GM21576 (cell line): ENCODE data around the gene SLC4A1.

Experiments
- ATAC-seq: cut with Tn5 transposase; IDR thresholded peaks from one replicate; pipeline ENCODE4 v1.9.1; 2021; ENCODE audit warnings: mild to moderate bottlenecking, moderate library complexity; ENCODE audit not compliant: unreplicated experiment

The SLC4A1 gene

DNA sequence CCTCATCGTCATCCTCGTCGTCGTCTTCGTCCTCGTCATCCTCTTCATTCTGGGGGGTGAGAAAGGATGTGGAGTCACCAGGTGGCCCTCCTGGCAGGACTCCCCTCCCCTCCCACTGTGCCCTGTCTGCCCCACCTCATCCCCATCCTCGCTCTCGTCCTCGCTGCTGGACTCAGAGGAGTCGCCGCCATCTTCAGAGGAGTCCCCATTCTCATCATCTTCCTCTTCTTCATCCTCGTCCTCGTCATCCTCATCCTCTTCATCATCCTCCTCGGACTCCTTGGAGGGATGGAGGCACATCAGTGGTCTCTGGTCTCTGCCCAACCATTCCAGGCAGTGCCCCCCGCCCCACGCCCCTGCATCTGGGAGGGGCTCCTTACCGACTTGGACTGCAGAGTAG lies 60.6 kb downstream of the SLC4A1 start:
- no peak for ATAC-seq

DNA sequence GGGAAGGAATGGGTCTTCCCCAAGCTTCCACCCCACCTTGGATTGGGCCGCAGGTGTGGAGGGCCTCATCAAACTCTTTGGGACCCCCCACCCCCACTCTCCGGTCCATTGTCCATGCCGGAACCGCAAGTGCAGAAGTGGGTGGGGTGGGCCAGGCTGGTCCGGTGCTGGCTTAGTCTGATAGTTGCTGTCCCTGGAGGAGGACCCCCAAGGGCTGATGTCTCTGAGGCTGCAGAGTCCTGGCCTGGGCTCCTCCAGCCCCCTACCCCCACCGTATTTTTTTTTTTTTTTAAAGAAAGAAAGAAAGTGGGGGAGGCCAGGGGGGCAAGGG lies 61.1 kb downstream of the SLC4A1 start:
- ATAC-seq: no peak

DNA sequence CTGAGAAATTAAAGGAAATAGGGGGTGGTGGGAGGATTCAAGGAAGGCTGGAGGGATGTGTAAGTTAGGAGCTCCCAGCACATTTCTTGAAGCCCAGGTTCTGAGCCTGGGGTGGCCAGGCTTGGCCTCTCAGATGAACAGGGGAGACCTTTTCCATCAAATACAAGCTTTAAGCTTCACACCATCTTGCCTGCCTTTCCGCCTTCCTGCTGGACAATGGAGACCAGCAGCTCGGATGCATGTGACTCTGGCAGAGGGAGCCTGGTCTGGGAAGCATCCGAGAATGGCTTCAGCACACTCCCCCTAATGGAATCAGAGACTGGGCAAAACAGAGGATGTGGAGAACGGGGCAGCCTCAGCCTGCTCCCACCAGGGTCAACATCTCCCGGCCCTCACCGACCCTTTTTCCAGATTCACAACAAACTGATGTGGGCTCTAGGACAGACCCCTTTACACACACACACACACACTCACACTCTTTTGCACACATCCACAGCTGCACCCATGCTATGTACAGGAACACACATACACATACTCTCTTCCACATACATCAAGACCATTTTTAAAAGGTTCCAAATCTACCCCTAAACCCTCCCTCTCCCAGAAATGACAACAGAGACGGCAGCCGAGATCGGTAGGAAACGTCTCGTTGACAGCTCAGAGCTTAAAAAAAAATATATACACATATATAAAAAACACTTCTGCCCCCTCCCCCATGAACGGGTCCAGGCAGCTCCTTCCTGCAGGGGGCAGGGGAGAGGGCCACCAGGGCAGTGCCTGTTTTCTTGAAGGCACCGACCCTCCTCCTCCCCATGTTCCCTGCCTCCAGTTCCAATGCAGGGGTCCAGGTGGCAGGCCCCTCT lies 61.7 kb downstream of the SLC4A1 start:
- no peak for ATAC-seq

DNA sequence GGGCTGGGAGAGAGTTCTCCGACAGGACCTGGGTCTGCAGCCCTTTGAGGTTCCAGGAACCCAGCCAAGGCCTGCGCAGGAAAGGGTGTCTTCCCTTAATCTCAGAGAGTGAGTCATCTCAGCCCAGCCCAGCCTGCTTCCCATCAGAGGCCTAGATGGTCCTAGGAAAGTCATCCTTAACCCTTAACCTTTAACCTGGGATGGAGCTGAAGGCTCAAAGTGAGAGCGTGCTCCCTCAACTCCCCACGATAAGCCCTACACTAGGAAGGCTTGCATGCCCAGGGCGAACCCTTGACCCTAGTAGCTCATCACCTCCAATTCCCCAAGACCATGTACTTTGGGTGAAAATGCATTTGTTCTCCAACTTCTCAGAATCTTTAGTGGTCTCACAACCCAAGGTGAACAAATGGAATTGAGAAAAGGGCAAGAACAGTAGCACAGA lies 63.5 kb downstream of the SLC4A1 start:
- ATAC-seq: no peak

DNA sequence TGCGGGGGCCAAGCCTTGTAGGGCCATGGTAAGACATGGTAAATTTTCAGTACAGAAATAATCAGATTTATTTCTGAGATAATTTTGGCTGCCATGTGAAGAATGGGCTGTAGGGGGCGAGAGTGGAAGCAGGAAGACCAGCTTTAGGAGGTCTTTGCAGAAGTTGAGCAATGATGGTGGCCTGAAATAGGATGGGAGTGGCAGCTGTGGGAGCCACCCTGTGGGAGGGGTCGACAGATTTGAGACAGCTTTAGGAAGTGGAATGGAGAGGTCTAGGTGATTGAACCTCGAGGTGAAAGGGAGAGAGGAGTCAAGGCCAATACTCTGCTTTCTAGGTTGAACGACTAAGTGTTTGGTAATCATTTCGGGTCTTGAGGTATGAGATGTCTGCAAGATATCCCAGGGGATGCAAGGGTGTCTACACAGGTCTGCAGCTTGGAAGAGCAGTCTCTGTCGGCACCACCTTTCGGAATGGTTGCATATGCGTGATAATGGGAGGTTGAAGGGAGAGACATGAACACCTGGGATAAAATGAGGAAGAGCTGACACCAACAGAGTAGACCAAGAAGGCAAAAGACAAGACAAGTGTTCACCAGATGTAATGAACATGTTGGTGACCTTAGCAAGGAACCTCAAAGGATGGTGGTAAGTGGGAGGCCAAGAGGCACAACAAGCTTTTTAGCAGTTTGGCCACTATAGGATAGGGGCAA lies 64.0 kb downstream of the SLC4A1 start:
- no peak for ATAC-seq

DNA sequence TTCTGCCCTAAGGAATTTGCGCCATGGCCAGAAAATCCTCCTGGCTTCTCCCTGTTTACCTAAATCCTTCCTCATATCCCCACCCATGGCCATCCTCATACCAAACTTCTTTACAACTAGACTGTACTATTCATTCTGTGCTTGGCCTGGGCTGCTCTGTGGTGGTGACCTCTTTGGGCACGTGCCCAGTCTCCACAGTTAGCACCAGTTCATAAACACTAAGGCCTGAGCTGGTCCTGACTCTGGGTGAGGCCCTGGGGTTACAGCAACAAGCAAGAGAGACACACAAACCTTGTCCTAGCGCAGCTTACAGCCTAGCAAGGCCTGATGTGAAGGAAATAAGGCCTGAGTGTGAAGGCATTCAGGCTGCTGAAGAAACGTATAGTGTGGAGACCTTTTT lies 65.2 kb downstream of the SLC4A1 start:
- no peak for ATAC-seq

DNA sequence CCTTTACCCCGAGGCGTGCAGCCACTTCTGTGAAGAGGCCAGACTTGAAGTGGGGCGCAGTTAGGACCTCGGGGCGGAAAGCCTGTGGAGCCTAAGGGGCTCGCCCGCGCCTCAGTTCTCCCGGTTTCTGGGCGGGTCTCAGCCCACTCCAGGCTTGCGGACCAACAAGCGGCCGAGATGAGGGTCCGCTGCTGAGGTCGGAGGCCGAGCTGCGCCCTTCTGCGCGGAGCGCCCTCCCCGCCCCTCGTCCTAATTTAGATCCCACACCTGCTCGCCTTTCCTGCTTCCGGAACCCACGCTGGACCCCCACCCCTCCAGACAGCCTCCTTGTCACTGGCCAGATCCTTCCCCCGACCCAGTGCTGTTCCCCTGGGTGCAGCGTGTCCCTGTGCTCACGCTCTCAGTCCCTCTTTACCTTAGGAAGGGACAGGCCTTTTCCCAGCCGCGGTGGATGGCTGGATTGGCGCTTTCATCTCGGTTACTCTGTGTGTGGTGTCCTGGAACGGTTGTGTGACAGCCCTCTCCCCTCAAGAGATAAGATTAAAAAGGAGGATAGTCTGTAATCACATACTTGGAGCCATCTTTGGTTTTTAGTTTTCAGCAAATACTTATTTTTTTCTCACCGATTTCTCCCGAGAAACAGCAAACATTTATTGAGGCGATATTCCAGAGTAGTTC lies 67.3 kb downstream of the SLC4A1 start:
- ATAC-seq: no peak

DNA sequence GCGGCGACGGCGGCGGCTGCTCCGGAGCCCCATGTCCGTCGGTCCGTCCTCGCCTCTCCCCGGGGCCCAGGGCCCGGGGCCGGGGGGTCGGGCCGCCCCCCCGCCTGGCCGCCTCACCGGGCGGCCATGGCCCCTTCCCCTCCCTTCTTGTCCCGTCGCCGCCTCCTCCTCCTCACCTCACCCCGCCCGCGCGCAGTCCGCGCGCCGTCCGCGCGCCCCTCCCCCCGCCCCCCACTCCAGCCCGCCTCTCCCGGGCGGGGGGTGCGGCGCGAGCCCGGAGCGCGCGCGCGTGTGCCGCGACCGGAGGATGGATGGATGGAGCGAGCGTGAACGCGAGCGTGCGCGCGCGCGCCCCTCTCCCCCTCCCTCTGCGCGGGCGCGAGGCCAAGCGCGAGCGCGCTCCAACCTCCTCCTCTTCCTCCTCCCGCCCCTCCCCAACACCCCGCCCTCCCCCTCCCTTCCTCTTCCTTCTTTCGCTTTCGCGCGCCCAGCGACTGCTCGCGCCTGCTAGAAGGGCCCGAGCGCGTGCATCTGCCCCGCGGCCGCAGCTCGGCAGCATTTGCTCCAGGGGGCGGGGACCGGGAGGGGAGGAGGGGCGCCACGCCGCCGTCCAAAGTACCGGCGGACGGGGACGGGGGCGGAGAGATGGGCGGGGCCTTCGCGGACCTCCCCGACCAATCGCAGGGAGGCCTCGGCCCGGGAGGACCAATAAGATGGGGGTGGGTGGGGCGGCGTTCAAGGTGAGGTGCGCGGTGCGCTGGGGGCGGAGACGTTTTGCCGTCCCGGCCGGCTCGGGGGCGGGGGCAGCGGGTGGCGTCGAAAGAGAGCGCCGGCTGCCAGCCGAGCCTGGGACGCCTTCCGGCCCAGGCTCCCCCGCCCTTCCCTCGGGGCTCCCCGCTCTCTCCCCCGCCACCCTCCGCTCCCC lies 68.1 kb downstream of the SLC4A1 start, which contains the start of gene ATXN7L3:
Gene ATXN7L3, minus strand, starts transcription at position 332 of the 925 bp plus-strand sequence. CDS start 1,814 bp downstream, outside the sequence.
- ATAC-seq: peak; percentile 61

DNA sequence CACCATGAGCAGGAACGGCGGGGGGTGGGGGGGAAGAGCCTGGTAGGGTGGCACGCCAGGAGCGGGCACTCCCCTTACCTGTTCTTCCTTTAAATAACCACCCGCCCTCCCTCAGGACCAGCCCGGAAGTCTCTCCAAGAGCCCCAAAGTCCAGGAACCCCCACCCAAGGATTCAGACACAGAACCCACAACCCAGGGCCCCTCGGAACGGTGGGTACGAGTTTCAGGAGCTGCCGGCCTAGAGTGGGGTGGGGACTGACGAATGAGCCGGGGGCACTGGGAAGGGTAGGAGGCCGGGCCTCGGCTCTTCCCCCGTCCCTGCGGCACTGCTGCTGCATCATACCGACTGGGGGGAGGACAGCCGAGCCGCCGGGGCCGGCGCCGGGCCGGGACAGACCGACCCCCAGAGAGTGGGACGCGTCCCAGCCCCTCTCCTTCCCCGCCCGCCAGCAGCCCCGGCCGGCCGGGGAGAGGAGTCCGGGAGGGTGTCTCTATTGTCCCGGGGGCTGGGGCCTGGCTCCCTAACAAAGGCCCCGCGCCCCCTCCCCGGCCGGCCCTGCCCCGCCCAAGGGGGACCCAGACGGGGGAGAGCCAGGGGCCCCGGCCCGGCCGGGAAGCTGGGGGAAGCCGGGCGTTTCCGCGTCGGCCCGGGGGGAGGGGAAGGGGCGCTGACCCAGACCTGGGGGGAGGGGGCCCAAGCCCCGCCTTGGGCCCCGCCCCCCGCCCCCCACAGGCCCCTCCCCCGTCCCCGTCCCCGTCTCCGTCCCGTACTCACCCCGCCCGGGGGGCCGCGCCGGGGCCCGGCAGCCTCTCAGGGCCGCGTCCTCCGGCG lies 69.0 kb downstream of the SLC4A1 start:
- peak; percentile 16 for ATAC-seq
